VCaP (cell line): ENCODE data around the gene TENT4B.

Source experiments
- H3K27ac ChIP-seq: fragments of 450-650 bp; 2 replicates; pipeline ENCODE4 v1.5.1; 2017
- TF ChIP-seq, protein P1 (sequence below): fragments of 450-650 bp; conservative IDR thresholded peaks from 2 replicates; pipeline ENCODE4 v1.5.1; 2017; ENCODE audit warnings: mild to moderate bottlenecking, moderate library complexity

The TENT4B gene

DNA sequence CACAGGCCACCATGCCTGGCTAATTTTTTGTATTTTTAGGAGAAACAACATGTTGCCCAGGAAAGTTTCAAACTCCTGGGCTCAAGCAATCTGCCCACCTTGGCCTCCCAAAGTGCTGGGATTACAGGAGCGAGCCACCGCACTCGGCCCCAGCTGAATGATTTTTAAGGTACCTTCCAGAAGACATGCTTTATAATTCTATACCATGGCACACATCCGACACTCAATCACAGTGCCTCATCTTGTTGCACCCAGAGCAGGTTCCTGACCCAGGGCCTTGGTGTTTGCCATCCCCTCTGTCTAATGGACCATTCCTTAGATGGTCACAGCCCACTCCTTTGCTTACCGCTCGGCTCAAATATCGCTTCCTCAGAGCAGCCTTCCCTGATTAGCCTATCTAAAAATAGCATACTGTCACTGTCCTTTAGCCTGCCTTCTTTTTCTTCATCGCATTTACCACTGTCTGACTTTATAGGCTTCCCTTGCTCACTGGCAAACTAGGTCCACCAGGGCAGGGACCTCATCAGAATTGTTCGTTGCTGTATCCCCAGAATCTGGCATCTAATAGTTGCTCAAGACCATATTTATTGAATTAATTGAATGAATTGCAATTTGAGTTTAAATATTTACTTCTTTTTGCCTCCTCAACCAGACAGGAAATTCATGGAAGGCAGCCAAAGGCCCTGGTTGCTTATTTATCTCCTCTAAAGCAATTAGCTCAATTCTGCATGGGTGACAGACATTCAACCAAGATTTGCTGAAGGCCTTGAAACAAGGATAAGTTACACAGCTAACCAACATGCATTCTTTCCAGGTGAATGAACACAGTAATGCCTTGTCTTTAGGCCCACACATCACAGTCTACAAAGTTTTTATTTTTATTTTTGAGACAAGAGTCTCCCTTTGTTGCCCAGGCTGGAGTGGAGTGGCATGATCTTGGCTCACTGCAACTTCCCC, 6.3 kb upstream of the TENT4B start:
- TF ChIP-seq, protein P1, sequence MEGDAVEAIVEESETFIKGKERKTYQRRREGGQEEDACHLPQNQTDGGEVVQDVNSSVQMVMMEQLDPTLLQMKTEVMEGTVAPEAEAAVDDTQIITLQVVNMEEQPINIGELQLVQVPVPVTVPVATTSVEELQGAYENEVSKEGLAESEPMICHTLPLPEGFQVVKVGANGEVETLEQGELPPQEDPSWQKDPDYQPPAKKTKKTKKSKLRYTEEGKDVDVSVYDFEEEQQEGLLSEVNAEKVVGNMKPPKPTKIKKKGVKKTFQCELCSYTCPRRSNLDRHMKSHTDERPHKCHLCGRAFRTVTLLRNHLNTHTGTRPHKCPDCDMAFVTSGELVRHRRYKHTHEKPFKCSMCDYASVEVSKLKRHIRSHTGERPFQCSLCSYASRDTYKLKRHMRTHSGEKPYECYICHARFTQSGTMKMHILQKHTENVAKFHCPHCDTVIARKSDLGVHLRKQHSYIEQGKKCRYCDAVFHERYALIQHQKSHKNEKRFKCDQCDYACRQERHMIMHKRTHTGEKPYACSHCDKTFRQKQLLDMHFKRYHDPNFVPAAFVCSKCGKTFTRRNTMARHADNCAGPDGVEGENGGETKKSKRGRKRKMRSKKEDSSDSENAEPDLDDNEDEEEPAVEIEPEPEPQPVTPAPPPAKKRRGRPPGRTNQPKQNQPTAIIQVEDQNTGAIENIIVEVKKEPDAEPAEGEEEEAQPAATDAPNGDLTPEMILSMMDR, result no peak
- H3K27ac ChIP-seq, result peak overlapping the region; percentile 55

DNA sequence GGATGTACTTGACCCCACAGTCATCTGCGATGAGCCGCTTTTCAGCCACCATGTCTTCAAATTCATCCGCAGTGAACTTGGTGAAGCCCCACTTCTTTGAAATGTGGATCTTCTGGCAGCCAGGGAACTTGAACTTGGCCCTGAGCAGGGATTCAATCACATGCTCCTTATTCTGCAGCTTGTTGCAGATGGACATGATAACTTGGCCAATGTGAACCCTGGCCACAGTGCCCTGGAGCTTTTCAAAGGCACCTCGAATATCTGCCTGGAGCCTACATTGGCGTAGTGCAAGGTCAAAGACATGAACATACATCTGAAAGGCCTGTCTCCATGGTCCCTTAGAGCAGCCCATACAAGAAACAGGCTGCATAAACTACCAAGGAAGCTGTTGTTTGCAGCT, 1.8 kb upstream of the TENT4B start:
- no peak overlapping the region for H3K27ac ChIP-seq
- TF ChIP-seq, protein P1, result no peak

DNA sequence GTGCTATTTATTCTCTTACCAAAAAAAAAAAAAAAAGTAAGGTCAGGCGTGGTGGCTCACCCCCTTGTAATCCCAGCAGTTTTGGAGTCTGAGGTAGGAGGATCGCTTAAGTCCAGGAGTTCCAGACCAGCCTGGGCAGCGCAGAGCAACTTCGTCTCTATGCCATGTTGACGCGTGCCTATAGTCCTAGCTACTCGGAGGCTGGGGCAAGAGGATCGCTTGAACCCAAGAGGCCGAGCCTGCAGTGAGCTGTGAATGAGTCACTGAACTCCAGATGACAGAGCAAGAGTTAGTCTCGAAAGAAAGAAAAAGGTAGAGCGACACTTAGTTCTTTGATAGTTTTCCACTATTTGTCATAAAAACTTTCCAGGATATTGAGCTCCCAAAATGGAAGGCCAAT, 1.4 kb upstream of the TENT4B start:
- H3K27ac ChIP-seq, result peak overlapping the region; percentile 87
- TF ChIP-seq, protein P1, result no peak

DNA sequence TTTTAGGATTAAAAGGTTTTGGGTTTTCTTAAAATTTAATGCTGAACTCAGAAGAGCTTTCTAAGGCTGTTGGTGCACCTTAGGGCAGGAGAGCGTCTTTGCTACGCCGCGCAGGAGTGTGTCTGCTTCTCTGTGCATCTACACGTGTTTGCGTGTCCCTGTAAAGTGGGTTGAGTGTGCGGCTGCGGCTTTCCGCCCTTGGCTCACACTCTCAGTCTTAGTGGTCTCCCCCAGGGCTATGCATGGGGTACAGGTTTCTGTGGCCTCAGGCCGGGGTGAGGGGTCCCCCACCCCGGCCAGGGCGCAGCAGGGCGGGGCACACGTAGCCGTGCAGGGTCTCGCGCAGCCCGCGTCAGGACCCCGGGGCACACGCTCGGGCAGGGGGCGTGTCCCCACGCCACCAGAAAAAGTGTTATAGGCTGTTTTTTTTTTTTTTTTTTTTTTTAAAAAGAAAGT, 727 bp upstream of the TENT4B start:
- TF ChIP-seq, protein P1, result no peak
- peak overlapping the region; percentile 87 for H3K27ac ChIP-seq

DNA sequence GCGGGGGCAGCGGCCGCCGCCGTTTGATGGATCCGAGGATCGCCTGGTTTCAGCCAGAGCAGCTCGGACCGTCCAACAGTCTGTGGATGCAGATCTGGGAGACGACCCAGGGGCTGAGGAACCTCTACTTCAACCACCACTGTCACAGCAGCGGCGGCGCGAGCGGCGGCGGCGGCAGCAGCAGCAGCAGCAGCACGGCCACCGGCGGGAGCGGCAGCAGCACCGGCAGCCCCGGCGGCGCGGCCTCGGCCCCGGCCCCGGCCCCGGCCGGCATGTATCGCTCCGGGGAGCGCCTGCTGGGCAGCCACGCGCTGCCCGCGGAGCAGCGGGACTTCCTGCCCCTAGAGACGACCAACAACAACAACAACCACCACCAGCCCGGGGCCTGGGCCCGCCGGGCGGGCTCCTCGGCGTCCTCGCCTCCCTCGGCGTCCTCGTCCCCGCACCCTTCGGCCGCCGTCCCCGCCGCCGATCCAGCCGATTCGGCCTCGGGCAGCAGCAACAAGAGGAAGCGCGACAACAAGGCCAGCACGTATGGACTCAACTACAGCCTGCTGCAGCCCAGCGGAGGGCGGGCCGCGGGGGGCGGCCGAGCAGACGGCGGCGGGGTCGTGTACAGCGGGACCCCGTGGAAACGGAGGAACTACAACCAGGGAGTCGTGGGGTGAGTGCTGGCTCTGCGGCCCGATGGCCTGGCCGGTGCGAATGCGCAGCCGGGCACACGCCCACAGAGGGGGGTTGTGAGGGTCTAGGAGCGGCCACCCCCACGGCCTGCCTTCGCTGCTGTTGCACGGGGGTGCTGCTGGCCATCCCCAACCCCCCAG, 702 bp downstream of the TENT4B start:
- TF ChIP-seq, protein P1, result no peak
- H3K27ac ChIP-seq, result peak overlapping the region; percentile 87

DNA sequence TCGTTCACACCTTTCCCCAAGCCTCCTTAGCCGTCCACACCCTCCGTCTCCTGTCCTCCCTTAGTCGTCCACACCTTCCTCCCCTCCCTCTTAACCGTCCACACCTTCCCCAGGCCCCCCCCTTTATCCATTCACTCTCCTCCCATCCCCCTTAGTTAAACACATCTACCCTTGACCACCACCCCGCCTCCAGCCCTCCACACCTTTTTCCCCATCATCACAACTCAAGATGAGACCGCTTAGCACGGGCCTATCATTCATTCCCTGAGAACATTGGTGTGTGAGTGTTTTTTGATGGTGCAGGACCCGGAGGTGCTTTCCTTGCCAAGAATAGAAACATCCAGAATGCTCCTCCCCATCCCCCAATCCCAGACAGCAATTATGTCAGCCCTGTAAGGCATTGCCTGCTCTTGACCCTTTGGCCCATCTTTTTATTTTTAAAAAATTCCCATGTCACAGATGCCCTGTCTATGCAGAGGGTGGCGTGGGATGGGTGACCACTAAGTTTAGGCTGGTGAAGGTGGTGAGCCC, 1.4 kb downstream of the TENT4B start:
- peak overlapping the region; percentile 87 for H3K27ac ChIP-seq
- TF ChIP-seq, protein P1, result no peak

DNA sequence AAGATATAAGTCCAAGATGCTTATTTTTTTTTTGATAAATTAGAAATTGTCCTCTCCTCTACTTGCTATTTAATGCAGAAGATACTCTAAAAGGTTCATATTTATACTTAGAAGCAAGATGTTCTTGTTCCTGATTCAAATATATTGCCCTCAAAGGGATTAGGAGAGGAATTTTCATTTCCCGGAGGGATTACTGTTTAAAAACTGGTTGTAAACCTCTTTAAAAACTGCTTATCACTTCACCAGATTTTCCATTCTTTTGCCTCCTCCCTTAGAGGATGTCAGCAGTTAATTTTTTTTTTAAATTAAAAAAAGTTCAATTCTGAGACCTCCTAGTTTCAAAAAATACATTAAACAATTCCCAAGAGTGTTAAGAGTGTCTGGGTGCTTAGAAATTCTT, 2.8 kb downstream of the TENT4B start:
- TF ChIP-seq, protein P1, result no peak
- H3K27ac ChIP-seq, result peak overlapping the region; percentile 87
